Hematopoietic multipotent progenitor cell treated with erythropoietin and hydrocortisone succinate and interleukin-3 and kit ligand, for 6 days (in vitro differentiated cells): Measurements from ENCODE around the gene INPP4A.

Experiments
- DNase-seq: peaks from one replicate; pipeline ENCODE4 v3.0.0-alpha.2; 2015

INPP4A gene

DNA sequence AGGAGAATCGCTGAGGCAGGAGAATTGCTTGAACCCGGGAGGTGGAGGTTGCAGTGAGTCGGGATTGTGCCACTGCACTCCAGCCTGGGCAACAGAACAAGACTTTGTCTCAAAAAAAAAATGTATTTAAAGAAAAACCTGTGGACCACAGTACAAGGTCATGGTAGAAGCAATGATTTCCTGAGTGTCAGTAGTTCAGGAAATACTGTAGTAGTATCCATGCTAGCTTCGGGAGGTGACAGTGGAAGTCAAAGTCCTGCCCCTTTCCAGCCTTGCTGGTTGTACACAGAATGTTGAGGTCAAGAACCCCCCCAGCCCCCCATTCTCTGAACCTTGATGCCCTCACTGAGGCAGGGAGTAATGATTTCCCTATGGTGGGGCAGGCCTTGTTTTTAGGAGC is 56.6 kb downstream of the INPP4A start:
- no peak for DNase-seq

DNA sequence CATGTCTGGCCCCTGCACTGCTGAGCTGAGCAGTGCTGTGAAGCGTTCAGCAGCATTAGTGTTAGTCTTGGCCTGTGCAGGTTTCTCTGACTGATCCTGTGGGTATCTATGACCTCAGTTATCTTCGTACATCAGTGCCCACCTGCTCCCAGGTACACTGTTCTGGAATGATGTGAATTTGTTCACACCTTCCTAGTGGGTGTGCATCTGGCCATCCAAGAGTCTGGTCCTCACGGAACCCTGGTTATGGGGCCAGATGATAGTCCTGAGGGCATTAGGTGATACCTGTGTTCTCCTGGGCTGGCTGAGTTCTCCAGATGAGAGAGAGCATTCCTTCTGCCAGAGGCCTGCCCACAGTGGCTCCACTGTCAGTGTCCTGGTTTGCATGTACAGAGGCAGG is 57.2 kb downstream of the INPP4A start:
- DNase-seq = no peak

DNA sequence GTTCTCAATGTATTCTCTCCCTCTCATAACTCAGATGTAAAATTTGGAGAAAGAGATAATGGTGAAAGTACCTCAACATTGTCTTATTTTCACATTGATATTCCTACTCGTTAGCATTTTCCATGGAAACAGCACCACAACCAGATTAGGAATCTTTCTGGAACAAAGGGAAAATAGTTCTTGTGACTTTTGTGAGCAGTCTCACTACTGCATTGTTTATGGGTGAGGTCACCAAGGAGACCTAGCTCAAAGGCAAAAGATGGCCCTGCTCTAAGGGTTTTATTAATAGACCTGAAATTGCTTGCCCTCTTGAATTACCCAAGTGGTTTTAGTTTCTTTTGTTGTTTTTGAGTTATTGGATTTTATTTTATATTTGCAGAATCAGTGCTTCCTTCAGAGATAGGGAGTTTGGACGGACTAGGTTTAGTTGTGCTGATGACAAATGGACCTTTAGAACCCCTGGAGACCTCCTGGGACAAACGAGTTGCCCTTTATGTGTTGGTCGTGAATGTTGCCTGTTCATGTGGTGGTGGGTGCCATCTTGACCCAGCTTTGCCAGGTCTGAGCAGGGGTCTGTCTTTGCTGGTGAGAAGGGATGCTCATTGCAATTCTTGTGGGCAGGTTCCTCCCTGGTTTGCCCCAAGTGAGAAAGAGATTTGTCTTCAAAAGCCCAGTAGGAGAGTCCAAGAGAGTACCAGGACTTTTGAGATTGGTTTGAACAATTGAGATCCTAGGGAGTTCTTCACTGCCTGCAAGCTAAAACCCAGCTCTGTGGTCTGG is 58.1 kb downstream of the INPP4A start:
- no peak for DNase-seq

DNA sequence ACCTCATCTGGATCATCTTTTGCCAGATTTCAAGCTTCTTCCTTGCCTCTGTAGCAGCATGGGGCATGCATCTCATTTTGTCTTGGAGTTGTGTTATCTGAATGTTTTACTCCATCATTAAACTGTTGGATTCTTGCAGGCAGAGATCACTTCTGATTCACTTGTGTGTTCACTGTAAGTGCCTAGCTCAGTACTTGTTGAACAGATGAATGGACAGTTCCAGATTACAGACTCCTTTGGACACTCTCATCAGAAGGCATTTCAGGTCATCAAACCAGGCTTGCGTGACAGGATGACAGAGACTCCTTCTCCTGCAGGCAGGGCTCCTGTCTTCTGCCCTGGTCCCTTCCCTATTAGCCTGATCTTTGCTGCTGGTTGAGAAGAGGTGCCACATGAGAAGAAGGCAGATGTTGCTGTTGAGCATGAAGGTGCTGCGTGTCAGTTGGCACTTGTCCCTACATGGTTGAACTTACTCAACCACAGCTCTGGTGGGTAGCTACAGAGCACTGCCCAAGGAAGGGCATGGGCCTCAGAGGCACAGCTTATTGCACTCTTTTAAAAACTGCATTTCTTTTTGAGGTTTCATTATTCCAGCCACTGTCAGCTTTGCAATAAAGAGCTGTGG is 58.9 kb downstream of the INPP4A start:
- no peak for DNase-seq

DNA sequence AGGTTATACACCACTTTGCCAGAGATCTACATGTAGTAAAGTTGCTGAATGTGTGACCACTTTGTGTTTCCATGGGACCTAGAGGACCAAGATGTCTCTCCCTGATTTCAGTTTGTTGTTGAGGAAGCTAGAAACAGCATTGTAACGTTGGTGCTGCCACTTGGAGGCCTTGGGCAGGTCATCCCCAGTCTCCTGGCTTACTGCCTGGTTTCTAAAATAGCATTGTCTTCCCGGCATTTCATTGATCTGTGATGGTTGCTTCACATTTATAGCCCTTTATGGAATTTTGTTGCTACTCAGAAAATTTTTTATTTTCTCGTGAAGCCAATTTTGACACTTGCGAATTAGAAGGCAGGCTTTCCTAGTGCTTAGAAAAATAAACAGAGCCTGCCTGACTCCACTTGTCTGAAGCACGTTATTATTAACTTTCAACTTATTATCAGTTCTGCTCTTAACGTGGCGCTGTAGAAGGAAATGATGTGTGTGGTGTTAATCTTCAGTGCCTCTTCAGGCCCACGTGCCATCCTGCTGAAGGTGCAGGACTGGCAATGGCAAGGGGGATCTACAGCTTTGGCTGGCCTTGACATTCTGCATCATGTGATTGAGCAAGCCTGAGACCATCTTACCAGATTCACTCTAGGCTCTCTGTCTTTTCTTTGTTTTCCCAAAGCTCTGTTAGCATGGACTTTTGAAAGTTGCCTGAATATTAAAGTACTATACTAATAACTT is 59.9 kb downstream of the INPP4A start:
- peak; percentile 54 for DNase-seq

DNA sequence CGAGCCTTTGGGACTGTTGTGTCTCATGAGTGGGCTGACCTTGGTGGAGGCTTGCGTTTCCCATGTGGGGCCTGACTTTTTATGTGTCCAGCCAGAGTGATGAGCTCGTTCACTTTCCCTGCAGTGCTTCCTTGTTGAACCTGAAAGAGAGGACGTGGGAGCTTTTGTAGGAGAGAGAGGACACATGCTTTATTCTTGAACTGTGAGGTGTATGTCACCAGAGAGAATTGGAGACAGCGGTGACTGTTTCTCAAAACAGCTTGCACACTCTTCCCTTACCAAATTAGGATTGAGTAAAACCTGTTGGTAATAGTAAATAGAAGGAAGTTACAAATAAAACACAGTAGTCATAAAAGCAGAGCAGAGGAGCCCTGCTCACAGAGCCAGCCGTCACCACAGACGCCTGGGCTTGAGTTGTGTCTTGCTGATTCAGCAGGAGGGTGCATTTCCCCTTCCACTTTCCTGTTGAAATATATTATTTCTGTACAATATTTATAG is 60.7 kb downstream of the INPP4A start:
- peak; percentile 68 for DNase-seq

DNA sequence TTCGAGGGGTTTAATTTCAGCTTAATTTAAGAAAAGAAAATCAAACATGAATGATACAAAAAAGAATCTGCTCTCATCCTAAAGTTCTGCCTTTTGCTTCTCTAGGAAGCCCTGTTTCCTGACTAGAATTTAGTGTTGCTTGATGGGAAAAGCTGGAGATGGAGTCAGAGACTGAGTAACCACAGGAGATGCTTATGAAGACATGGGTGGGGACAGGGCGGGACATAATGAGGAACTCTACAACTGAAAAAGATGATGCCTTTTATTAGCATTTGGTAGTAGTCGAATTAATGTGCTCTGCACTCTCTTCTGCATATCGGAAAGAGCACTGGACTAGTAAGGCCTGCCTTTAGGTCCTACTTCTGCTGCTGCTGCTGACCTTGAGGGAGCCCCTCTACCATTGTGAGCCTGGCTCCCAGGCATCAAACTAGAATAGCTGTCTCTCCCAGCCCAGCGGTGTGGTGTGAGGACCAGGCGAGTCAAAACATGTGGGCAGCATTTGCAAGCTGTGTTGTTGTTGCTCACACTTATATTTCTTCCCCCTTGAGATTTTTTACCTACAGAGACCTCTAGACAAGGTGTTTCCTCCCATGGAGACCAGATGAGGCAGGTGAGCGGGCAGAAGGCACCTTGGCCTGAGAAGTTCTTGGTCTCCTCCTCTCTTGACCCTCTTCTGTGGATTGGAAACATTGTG is 61.5 kb downstream of the INPP4A start:
- peak; percentile 47 for DNase-seq

DNA sequence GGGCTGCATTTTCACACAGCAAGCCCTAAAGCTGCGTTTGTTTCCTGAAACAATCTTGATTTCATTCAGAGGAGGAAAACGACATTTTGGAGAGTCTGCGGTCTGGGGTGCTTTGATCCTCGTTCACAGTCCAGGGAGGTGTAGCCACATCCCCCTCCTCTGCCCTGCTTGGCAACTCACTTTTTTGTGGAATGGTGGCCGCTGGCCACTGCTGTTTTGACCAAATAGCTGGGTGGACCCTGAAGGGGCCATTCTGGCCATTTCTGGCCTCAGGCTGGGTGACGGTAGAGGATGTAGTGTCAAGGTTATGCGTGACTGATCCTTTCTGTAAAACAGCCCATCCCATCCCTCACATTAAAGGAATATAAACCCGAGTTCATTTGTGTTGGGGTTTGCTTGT is 62.2 kb downstream of the INPP4A start:
- DNase-seq = no peak

DNA sequence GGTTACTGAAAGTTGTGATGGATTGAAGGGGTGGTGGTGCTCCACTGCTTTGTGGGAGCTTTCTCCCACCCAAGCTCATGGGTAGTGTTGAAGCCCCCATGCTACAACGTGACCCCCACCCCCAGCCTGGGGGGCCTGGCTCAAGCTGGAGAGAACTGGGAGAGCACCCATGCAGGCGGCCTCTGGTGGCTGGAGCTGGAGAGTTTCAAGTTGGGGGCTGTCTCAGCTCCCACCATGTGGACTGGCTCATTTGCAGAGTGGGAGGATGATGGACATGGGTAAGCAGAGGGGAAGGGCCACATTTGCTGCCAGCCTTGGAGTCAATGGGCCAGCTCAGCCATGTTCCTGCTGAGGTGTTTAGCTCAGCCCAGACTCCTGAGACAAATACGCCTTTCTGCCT is 62.8 kb downstream of the INPP4A start:
- DNase-seq = no peak

DNA sequence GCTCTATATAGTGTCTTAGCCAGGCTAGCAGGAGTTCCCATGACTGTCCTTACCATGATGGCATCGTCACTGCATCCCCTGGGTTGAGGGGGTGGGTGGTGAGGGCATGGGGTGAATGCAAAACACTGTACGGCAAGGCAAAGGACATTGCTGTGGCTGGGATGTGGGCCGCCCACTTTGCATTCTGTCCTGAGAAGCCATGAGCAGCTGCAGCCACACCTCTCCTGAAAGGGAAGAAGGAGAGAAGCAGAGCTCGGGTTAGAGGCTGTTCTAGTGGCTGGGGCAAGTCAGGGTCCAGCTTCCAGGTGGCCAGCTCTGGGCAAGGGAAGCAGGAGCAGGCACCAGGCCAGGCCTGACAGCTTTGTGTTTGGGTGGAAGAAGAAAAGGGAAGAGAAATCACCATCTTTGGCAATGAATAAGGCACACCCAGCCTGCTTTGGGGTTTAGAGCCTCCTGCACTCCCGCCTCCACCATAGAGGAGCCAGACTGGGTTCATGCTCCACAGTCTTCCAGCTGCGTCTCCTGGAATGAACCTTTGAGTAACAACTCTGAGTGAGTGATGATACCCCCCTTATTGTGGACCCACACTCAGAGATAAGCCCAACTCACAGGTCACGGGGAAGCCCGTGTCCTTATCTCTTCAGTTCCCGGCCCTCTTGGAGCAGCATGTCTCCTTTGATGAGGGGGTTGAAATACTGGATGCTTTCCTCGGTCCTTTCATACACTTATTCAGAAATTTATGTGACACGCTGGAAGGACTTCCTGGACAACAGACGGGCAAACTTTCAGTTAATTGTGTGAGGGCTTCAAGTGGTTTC is 63.4 kb downstream of the INPP4A start:
- peak; percentile 92 for DNase-seq

DNA sequence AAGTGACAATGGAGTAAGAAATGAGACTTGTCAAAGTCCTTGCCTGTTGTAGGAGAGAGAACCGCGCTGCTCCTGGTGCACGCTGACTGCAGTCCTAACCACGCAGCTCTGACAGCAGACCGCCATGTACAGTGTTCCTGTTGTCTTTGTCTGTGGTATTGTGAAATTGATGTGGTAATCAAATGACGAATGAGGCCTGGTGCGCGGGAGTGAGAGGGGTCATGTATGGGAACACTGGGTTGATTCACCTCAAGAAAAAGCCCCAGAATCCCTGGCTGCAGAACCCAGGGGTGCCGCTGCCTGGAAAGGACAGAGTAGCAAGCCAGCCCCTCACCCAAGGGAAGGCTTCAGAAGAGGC is 64.0 kb downstream of the INPP4A start:
- peak; percentile 76 for DNase-seq

DNA sequence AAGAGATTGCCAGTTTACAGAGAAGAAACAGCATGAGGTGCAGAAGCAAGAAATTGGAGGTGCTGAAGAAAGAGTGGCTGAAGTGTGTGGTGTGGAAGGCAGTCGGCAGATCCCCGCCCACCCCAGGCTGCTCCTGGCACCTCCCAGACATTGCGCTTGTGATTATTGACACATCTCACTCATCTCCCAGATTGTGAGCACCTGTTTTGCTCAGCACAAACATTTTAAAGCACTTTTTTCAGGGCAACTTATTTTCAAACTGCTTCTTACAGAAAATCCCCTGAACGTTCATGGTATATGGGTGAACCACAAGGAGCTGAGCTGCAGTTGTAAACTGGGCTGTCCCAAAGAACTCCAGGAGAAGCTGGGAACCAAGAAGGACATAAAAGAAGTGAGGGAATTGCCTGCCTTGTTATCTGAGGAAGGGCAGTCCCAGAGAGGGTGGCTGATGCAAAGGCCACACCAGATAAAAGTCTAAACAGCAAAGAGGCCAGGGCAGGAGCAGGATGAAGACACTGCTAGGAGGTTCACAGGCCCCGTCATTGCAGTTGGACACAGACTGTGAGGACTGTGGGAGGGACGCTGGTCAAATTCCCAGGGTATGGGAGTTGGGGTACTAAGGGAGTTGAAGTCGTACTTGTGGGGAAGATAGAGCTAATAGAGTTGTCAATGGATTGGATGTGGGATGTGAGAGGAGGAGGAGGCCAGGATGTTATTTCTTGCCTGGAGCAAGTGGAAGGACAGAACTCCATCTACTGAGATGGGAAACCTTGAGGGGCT is 65.1 kb downstream of the INPP4A start:
- DNase-seq = peak; percentile 65

DNA sequence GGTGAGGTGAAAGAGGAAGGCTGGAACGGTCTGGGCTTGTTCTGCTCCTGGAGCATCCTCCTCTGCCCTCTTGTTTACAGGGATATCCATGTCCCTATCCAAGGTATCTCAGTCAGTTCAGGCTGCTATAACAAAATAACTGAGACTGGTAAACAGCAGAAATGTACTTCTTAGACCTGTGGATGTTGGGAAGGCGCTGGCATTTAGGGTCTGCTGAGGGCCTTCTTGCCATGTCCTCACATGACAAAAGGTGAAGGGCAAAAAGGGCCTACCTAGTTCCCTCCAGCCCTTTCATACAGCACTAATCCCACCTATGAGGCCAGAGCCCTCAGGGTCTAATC is 65.6 kb downstream of the INPP4A start:
- DNase-seq = no peak

DNA sequence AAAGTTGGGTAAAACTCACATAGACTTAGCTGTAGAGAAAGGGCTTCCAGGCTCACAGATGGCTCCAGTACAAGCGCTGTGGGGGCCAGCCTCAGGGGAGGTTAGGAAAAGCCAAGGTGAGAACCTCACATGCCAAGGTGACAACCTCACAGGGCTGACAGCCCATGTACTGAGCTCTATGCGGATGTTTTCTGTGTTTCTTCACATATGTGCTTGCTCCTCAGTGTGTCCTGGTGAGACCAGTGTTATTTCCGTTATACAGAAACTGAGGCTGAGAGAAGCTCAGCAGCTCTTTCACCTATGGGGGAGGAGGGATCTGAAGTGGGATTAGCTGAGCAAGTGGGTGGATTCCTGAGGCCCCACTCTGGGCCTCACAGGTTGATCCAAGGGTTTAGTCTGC is 67.3 kb downstream of the INPP4A start:
- no peak for DNase-seq

DNA sequence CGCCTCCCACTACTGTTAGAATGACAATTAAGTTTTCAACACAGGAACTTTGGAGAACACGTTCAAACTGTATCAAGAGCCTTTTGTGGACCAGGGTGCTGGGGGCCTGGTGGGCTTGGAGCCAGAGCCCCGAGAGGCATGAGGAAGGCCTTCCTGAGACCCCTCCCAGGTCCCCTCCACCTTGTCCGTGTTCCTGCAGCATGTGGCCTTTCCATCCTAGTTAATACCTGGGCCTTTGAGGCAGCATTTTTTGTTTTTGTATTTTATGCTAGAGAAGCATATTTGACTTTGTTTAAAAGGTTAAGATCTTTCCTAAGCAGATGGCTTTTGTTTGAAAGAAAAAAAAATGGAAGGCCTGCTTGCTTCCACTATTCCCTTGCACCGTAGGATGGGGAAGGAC is 68.0 kb downstream of the INPP4A start:
- no peak for DNase-seq

DNA sequence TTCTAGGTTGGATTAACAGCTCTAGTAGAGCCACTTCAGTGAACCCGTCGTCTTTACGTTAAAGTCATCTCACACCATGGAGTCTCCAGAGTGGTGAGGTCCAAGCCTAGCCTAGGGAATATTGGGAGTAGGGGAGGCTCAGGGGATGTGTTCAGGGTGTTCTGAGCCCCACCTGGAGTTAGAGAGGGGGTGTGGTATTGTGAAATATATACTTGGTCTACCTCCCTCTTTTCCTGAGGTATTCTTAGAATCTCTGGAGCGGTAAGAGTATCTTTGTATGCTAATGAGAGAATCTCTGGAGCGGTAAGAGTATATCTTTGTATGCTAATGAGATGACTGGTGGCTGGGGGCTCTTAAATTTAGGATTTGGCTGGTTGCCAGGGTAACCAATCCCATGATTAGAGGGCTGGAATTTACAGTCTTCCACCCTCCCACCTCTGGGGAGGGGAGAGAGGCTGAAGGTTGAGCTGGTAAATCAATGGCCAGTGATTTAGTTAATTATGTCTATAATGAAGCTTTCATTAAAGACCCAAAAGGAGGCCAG is 69.5 kb downstream of the INPP4A start:
- DNase-seq = no peak

DNA sequence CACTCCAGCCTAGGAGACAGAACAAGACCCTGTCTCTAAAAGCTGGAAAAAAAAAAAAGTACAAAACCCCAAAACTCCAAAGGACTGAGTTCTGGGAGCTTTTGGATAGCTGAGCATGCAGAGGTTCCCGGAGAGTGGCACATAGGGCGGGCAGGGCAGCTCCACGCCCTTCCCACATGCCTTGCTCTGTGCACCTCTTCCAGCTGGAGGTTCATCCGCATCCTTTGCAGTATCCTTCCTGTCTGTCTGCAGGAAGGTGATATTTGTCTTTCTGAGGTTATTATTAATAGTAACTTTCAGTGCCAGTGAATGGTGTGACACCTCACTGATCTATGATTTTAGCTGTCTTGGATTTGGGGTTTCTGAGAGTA is 70.2 kb downstream of the INPP4A start:
- no peak for DNase-seq

DNA sequence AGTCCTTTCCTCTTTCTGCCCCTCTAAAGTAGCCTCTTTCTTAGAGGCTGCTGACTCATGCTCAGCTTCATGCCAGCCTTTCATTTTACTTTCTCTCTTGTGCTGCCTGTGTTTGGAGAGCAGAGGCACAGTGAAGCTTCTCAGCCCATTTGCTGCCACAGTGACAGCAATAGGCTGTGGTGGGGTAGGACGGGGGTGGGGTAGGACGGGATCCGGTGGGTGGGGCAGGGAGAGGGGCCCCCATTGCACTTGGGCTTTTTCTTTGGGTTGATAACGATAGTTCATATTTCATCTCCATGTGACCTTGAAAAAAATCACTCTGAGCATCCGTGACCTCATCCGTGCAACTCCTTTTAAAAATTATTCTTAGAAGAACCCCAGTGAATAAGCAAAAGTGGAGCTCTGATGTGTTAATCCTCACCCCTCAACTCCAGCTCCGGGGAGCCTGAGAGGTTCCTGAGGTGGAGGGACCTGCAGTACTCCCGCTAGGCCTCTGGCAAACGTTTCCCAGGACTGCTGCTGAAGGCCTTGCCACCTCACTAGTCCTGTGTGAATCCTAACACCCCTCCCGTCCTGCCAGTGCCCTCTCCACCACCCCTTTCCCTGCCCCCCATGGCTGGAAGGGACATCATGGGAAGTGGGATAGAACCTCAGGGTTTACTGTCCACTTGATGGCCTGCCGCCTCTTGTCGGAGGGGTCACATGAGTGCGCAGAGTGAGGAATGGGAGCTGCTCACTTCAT is 70.8 kb downstream of the INPP4A start:
- peak; percentile 57 for DNase-seq

DNA sequence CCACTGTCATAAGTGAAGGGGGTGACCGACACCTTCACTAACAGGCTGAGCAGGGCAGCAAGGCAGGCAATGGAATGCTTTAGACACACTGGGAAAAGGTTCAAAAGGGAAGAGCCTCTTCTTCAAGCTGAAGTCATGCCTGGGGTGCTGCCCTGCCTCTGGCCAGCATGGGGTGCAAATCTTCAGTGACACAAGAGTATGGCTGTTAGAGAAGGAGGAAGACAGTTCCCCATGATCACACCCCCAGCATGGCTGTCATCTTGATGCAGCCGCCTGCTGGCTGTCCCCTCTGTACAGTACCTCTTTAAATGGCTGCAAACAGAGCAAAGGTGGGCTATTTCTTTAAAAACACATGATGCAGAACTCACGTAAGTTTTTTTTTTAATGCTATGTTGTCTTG is 71.9 kb downstream of the INPP4A start:
- no peak for DNase-seq

DNA sequence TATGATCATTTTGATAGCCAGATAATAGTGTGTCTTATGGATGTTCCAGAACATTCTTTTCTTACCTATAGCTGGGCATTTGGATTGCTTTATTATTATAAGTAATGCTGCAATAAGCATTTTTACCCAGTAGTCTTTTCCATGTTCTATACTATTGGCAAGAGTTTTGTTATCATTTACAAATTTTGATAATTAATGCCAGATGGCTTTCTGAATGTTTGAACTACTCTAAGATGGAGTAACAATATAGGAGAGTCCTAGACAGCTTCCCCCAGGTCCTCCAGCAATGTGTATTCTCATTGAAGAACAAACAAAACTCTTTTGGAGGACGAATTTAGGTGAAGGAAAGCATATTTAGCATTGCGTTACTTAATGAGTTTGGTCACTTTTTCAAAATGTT is 73.0 kb downstream of the INPP4A start:
- DNase-seq = no peak

DNA sequence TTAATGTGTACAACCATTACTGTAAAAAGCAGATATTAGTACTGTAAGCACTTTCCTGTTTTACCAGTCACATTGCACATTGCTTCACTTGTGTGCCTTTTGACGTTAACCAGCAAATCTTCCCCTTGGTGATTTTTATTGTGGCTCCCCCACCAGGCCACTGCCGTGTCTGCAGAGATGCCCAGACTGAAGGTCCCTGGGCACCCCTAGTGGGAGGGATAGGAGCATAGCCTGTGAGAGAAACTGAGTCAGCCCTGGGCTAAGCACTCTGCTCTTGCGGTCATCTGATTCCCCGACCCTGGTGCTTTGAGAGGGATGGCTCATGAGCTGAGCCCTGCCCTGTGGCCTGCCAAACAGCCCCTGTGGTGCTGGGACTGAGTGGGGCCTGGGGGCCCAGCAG is 73.4 kb downstream of the INPP4A start:
- peak; percentile 80 for DNase-seq
